Activated T-cell treated with anti-CD3 and anti-CD28 coated beads, Interleukin-2, amount 50 U/mL, for 48 hours (primary cell): ENCODE results near the gene METRN.

Source experiments
- DNase-seq, 2 experiments: peaks; one replicate each; pipeline ENCODE4 v3.0.0-alpha.2; 2020

Gene METRN

GRCh38 chr16:711084-711483 lies 3.8 kb upstream of the METRN start:
- DNase-seq, result no peak

DNA sequence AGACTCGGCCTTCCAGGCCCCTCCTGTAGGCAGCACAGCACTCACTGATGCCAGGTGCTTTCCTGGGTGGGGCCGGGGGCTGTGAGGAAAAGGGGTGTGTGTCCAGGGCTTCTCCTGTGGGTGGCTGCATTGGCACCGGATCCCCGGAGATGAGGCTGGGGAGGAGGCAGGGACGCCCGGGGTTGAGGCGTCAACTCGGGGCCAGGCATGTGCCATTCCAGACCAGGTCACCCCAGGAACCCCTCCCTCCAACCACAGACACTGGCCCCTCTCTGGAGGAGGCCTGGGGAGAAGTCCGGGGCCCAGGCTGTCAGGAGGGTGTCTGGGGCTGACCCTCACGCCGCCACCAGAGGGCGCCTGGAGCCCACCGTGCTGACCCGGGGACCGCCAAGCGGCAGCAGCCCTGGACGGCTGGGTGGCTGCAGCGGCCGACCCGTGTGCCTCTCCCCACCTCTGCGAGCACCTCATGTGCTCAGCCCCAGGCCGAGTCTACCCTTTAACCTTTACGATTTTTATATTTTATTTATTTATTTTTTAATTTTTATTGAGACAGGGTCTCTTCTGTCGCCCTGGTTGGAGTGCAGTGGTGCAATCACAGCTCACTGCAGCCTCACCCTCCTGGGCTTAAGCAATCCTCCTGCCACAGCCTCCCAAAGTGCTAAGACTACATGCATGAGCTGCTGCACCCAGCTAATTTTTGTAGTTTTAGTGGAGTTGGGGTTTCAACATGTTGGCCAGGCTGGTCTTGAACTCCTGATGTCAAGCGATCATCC lies 3.2 kb upstream of the METRN start:
- peak; percentile 84 to 89 for DNase-seq

GRCh38 chr16:712740-713250 lies 2.1 kb upstream of the METRN start:
- peak; percentile 82 to 83 for DNase-seq

- DNase-seq, result no peak
These were observed 839 bp upstream of the METRN start for GRCh38 chr16:714079-714478.

DNA sequence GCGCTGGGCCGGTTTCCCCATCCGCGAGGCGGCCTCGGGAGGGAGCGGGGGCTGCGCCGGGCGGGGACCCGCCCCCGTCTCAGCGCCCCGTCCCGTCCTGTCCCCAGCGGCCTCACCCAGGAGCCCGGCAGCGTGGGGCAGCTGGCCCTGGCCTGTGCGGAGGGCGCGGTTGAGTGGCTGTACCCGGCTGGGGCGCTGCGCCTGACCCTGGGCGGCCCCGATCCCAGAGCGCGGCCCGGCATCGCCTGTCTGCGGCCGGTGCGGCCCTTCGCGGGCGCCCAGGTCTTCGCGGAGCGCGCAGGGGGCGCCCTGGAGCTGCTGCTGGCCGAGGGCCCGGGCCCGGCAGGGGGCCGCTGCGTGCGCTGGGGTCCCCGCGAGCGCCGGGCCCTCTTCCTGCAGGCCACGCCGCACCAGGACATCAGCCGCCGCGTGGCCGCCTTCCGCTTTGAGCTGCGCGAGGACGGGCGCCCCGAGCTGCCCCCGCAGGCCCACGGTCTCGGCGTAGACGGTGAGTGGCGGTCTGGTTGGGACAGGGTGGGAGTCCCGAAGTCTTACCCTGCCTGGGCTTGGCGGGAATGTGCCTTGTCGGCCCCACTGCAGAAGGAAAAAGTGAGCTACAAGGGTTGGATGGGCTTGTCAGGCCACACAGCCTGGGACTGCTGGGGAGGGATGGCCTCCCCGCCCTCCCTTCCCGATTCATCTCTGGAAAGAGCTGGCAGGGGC lies 720 bp downstream of the METRN start:
- DNase-seq, result peak; percentile 50 to 68

DNA sequence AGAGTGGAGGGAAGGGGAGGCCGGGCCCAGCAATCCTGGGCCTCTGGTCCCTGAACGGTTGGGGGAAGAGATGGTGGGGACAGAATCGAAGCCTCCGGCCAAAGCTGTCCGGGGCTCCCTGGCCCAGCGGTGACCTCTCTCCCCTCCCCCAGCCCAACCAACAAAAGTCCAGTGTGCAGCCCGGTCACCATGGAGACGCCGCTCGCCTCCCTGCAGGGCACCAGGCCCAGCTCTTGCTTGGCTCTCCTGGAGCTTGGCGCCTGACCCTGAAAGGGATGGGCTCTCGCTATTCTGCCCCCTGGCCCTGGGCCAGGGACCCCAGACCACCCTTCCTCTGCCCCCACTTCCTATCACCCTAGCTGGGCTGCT lies 1.3 kb downstream of the METRN start:
- DNase-seq, result no peak

GRCh38 chr16:716768-717325 lies 1.9 kb downstream of the METRN start:
- no peak for DNase-seq

DNA sequence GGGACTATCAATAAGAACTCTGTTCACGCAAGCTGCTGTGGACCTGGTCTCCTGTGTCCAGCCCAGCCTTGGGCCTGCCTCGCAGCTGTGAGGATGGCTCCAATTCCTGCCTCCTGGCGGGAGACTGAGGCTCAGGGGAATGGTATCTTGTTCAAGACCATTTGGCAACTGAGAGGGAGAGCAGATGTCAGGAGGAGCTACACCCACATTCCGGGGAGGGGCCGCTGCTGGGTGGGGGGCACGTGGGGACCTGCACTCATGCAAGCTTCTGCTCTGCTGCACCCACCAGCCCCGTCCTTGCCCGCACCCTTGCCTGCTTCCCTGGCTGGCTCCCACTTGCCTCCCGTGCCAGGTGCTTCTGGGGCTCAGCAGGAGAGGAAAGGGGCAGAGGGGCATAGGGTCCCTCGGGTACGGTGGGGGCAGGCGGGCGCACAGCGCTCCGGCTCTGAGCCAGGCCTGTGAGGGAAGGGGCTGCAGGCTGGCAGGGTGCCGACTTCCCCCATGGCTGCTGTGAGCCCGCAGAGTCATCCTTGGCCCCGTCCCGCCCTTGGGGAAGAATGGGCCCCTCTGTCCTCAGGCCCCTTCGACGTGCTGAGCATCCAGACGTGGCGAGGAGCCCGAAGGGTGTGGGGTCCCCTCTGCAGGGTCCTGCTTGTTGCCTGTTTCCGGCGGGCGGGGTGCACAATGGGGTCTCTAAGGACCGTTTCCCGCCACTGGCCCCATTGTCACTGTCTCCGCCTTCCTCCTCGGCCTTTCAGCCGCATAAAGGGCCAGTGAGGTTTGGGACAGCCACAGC lies 2.7 kb downstream of the METRN start:
- DNase-seq, result no peak

DNA sequence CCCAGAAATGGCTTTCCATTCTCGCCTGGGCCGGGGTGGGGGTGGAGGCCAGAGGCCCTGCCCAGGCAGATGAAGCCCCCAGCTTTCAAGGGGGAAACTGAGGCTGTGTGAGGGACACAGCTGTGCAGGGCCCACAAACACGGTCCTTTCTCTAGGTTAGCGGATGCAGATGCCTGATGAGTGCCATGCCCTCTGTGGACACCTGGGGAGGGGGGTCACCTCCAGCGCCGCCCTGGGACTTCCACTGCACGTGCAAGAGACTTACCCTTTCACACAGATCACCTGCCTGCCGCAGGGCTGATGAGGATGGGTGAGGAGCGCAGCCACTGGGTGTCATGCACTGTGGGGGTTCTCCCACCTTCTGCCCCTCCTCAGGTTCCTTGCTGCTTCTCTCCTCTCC lies 3.5 kb downstream of the METRN start:
- DNase-seq, result no peak

DNA sequence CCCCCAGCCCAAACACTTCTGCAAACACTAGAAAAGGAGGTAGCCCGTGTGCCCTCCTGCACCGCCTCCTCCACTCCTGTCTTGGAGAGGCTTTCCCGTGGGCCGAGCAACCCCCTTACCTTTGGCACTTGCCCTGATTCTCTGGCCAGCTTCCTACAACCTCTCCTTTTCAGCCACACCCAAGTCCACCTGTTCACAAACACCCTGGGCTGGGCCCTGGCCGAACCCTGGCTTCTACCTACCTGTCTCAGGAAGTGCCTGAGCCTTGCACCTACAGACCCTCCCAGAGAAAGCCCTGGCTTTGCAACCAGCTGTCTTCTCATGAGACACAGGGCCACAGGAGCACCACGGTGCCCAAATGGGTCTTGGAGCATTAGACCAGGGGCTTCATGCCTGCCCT lies 4.0 kb downstream of the METRN start:
- no peak for DNase-seq

- no peak for DNase-seq
These were observed 5.0 kb downstream of the METRN start for GRCh38 chr16:719815-720446.

DNA sequence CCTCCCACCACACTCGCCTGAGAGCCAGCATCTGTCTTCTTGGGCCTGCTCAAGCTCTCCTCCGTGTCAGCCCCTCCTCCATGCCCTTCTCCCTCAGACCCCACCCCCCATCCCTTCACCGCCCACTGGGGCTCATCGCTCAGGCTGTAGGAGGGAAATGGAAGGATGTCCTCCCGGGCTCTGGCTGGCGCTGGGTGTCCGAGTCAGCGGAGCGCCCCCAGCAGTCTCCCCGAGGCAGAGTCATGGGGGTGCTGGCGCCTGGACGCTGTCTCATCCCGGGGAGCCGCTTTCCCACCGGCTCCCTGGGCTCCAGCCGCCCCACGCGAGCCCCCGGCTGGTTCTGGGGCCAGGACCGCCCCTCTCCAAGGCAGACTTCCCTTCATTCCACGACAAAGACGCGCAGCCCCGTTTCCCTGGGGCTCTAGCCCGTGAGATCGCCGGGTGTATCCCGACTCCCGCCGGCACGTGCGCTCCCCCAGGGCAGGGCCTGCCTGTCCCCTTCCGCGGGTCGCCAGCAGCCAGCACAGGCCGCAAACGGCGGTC lies 5.6 kb downstream of the METRN start:
- DNase-seq, result peak; percentile 74 to 78

DNA sequence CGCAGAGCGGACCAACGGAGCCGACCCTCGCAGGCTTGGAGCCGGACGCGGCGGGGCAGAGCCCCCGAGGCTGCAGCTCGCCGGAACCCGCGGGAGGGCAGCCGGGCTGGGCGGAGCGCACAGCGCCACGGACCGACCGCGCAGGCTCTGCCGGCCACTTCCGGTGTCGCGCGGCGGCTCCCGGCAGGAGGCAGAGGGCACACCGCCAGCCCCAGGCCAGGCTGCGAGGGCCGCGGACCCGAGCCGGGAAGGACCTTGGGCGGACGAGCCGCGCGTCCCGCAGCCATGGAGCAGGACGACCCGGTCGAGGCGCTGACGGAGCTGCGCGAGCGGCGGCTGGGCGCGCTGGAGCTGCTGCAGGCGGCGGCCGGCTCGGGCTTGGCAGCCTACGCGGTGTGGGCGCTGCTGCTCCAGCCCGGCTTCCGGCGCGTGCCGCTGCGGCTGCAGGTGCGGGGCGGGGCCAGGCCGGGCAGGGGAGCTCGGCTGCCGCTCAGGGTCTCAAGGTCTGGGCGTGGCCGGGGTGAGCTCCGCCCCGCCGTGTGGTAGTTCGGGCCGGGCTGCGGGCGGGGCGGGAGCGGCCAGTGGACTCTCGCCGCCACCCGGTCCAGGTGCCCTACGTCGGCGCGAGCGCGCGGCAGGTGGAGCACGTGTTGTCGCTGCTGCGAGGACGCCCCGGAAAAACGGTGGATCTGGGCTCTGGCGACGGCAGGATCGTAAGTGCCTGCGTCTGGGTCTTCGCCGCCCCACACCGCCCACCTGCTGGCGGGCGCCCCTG lies 6.3 kb downstream of the METRN start, which contains the start of gene ANTKMT:
ANTKMT (plus strand) TSS at position 157 of the 775 bp plus-strand sequence; CDS start at position 286, 129 bp downstream.
- DNase-seq, result peak; percentile 84 to 89

DNA sequence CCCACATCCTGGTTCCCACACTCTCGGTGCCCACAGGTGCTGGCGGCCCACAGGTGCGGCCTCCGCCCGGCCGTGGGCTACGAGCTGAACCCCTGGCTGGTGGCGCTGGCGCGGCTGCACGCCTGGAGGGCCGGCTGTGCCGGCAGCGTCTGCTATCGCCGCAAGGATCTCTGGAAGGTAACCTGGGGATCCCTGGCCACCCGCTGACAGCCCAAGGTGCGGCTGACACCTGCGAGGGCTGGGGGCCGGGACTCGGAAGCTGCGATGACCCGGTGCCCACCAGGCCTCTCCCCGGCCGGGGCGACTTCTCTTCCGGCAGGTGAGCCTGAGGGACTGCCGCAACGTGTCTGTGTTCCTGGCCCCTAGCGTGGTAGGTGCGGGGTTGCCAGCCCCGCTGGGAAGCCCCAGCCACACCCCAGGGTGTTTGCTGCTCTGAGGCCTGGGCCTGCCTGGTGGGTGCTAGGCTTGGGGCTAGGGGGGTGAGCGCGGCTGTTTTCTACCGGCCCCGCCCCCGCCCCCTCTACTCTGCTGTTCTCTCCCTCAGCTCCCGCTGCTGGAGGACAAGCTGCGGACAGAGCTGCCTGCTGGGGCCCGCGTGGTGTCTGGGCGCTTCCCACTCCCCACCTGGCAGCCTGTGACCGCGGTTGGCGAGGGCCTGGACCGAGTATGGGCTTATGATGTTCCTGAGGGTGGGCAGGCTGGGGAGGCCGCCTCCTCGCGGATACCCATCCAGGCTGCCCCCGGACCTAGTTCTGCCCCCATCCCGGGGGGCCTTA lies 7.0 kb downstream of the METRN start:
- no peak for DNase-seq

DNA sequence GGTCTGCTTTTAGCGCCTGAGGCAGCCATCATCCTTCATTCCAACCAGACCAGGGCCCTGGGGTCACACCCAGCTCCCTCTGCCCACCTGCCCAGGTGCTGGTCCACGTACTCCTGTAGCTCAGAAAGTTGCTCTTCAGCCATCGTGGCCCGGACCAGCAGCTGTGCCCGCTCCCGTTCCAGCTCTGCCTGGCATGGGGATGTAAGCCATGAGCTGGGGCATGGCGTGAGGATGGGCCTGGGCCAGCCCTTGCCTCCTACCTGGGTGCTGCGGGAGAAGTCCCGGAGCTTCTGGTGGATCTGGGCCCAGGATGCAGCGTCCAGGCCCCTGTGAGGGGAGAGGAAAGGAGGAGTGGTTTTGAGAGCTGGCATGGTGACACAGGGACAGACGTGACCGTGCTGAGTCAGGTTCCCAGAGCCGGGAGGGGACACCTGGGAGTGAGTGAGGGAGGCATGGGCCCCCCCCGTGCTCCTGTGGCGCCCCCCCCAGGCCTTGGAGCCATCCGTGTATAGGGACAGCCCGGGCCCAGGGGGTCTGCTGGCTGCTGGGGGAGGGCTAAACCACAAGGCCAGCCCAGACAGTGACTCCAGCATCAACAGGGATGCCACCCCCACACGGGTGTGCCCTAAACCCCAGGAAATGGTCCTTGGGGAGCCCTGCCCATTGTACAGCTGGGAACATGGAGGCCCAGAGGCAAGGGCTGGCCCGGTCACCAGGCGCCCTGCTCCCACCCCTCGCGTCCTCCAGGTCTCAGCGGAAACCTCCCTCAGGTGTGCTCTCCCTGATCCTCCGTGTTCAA lies 8.1 kb downstream of the METRN start:
- DNase-seq, result no peak

DNA sequence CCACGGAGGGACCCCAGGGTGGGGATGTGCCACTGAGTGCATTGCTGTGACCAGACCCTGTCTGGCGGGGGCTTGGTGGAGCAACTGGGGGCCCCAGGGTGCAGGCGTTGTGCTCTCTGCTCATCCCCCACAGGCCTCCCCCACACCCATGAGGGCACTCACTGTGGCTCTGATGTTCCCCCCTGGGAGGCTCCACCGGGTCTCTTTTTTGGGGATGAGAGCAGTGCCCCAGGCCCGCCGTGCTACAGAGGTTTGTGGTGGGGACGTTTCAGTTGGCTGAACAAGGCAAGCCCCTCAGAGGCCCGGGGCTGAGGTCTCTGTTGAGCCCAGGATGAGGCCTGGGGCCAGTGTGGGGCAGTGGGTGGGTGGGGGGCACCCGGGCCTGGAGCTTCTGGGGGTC lies 8.8 kb downstream of the METRN start:
- DNase-seq, result no peak

DNA sequence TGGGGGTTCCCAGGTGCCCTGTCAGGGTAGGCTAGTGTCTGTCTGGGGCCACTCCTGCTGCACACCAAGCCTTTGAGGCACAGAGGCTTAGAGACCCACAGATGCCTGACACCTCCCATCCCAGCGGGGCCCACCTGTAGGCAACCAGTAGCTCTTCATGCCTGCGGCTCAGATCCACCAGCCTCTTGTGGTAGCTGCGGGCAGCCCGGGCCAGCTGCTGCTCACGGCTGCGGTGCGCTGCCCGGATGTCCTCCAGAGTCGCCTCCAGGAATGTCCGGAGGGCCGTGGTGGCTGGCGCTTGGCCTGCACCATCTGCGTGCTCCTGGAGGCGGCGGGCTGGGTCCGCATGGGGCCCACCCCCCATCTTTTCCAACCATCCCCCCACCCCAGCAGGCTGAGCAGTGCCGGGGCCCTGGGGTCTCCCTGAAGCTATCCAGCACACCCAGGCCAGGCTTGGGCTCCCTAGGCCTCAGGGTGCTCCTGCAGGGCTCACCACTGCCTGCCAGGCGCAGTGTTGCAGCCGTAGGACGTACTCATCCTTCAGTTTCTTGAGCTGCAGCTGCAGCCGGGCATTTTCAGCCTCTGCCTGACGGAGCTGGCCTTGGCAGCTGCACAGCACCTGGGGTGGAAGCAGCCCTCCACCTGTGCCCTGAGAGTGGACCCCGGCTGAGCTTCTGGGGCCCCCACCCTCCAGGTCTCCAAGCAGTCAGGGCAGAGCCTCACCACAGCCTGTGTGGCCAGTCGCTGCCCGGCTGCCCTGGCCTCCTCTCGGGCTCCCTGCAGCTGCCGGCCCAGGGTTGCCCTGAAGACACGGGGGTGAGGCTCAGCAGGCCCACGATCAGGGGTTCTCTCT lies 9.5 kb downstream of the METRN start:
- DNase-seq, result no peak

DNA sequence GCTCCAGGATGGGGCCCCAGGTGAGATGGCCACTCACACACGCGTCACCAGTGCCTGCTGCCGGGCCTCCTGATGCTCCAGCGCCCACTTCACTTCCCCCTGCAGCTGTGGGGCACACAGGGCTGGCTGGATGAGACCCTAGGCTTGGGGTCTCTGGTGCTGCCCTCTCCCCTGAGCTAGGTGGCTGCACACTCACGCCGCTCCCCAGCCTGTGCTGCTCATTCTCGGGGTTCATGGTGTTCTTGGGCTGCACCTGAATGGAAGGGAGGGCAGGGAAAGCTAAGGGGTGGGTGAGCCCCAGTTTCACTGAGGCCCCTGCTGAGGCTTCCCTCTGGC lies 10.1 kb downstream of the METRN start:
- DNase-seq, result no peak
